22Rv1 (cell line): ENCODE data around the gene LONP2.

ENCODE experiments used
- H3K27ac ChIP-seq: fragments of 450-650 bp; 2 replicates; pipeline ENCODE4 v1.5.1; 2017
- ZFX ChIP-seq: fragments of 450-650 bp; IDR thresholded peaks from 2 replicates; pipeline ENCODE4 v1.6.1; 2017; ENCODE audit warnings: antibody characterized with exemption, borderline replicate concordance
- TF ChIP-seq, protein P1 (sequence below): fragments of 450-650 bp; IDR thresholded peaks from 2 replicates; pipeline ENCODE4 v1.5.1; 2017; ENCODE audit warnings: mild to moderate bottlenecking

LONP2 gene

DNA sequence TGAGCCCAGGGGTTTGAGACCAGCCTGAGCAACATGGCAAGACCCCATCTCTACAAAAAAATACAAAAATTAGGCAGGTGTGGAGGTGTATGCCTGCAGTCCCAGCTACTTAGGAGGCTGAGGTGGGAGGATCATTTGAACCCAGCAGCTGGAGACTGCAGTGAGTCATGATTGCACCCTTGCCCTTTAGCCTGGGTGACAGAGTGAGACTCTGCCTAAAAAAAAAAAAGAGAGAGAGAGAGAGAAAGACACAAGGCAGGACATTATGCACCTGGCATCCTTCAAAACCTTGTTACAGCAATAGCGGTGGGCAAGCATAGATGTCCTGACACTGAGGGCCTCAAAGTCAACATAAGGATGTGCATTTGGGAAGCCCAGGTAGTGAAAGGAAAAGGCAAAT lies 161.1 kb downstream of the LONP2 start:
- no peak for TF ChIP-seq ZFX
- TF ChIP-seq, protein P1, sequence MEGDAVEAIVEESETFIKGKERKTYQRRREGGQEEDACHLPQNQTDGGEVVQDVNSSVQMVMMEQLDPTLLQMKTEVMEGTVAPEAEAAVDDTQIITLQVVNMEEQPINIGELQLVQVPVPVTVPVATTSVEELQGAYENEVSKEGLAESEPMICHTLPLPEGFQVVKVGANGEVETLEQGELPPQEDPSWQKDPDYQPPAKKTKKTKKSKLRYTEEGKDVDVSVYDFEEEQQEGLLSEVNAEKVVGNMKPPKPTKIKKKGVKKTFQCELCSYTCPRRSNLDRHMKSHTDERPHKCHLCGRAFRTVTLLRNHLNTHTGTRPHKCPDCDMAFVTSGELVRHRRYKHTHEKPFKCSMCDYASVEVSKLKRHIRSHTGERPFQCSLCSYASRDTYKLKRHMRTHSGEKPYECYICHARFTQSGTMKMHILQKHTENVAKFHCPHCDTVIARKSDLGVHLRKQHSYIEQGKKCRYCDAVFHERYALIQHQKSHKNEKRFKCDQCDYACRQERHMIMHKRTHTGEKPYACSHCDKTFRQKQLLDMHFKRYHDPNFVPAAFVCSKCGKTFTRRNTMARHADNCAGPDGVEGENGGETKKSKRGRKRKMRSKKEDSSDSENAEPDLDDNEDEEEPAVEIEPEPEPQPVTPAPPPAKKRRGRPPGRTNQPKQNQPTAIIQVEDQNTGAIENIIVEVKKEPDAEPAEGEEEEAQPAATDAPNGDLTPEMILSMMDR, result no peak
- no peak overlapping the region for H3K27ac ChIP-seq

DNA sequence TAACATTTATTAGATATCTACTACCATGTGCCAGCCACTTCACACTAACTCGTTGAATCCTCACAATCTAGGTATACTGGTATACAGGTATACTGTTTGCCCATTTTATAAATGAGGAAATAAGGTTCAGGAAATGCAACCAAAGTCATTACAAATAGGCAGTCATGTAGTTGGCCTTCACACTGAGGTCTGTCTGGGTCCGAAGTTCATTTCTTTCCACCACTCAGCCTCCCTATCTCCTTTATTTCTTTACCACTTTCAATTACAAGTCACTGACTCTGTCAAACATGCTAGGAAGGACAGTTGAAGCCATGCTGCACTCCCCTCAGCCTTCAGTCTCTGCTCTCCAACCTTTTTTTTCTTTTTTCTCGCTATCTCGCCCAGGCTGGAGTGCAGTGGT lies 161.8 kb downstream of the LONP2 start:
- H3K27ac ChIP-seq, result no peak overlapping the region
- TF ChIP-seq, protein P1, result no peak
- TF ChIP-seq ZFX, result no peak
